Measurements from ENCODE around the gene SUPV3L1. TPM values are rescaled to one million over a fixed set of nuclear protein-coding genes. Genes with fewer than 3 reads are reported as not detected.

Gene SUPV3L1
- total and polyA plus RNA-seq, 7 donors = 33.9 to 56.4 (median 50.6) TPM

DNA sequence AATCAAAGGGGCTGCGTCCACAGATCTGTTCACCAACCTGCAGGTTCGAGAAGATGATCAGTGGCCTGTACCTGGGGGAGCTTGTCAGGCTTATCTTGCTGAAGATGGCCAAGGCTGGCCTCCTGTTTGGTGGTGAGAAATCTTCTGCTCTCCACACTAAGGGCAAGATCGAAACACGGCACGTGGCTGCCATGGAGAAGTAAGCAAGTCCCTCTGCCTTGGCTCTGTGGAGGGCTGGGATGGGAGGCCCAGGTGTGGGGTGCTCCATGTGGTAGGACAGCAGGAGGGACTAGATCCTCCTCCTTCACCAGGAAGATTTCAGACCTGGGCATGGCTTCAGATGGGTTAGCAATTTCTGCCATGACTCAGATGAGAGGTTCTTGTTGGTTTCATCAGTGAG lies 66.0 kb downstream of the SUPV3L1 start:
- intact Hi-C loops (cut with DNase I) = loop anchor here in 1 of 2 donors (5.0 kb wide), 1 partner anchor 71 kb away; no protein-coding TSS in a partner anchor

GRCh38 chr10:69246581-69247312 lies 66.7 kb downstream of the SUPV3L1 start:
- WGBS, 3 donors = 78 to 79% (median 79%) methylated on average over 14 of the region's 14 CpGs
- no peak for ATAC-seq
- Histone ChIP-seq H3K36me3 (ENCODE audit: insufficient read depth in 1 of 2, low read depth in 1 of 2) (no peaks in the 10 kb centered on the region), H3K4me3 (no peak overlapping the region), H3K27me3 (ENCODE audit: insufficient read depth in 3 of 3, low read length in 2 of 3) (no peaks in the 10 kb centered on the region), H3K4me1 (no peaks in the 10 kb centered on the region), H3K27ac (no peak overlapping the region), H3K9me3 (no peaks in the 10 kb centered on the region)
- intact Hi-C loops (cut with DNase I) = loop anchor here in 1 of 2 donors (5.0 kb wide), 1 partner anchor 71 kb away; no protein-coding TSS in a partner anchor
- DNase-seq = no peak
- TF ChIP-seq CTCF (IDR thresholded peaks at IDR 0.05) = no peak

More for the DNA sequence above, 66.0 kb downstream of the SUPV3L1 start:
- no peaks in the 10 kb centered on the region for H3K36me3 ChIP-seq (ENCODE audit: insufficient read depth in 1 of 2, low read depth in 1 of 2)
- H3K27ac ChIP-seq = no peak overlapping the region
- no peak for TF ChIP-seq CTCF (IDR thresholded peaks at IDR 0.05)
- no peak for DNase-seq
- H3K27me3 ChIP-seq (ENCODE audit: insufficient read depth in 3 of 3, low read length in 2 of 3) = no peaks in the 10 kb centered on the region
- 89 to 97% (median 94%) methylated on average over 5 of the region's 5 CpGs for WGBS, 3 donors
- no peak for ATAC-seq
- H3K9me3 ChIP-seq = no peaks in the 10 kb centered on the region
- H3K4me1 ChIP-seq = no peaks in the 10 kb centered on the region
- no peak overlapping the region for H3K4me3 ChIP-seq

DNA sequence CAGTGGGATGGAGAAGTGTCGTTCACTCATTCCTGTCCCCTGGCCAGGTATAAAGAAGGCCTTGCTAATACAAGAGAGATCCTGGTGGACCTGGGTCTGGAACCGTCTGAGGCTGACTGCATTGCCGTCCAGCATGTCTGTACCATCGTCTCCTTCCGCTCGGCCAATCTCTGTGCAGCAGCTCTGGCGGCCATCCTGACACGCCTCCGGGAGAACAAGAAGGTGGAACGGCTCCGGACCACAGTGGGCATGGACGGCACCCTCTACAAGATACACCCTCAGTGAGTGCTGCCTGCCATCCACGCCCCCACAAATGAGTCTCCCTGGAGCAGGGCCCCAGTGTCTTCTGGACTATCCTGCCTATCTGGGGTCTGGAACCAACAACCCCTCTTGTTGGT lies 67.3 kb downstream of the SUPV3L1 start:
- ATAC-seq (no peak), DNase-seq (no peak)
- H3K36me3 ChIP-seq (ENCODE audit: insufficient read depth in 1 of 2, low read depth in 1 of 2) = no peaks in the 10 kb centered on the region
- H3K9me3 ChIP-seq = no peaks in the 10 kb centered on the region
- no peak for TF ChIP-seq CTCF (IDR thresholded peaks at IDR 0.05)
- H3K4me3 ChIP-seq = no peak overlapping the region
- intact Hi-C loops (cut with DNase I) = loop anchor here in 1 of 2 donors (5.0 kb wide), 1 partner anchor 70 kb away; no protein-coding TSS in a partner anchor
- H3K27ac ChIP-seq = no peak overlapping the region
- H3K27me3 ChIP-seq (ENCODE audit: insufficient read depth in 3 of 3, low read length in 2 of 3) = no peaks in the 10 kb centered on the region
- WGBS, 3 donors = 92 to 95% (median 94%) methylated on average over 13 of the region's 13 CpGs
- no peaks in the 10 kb centered on the region for H3K4me1 ChIP-seq

- H3K4me3 ChIP-seq = no peak overlapping the region
- no peak for DNase-seq
- H3K27me3 ChIP-seq (ENCODE audit: insufficient read depth in 3 of 3, low read length in 2 of 3) = no peaks in the 10 kb centered on the region
- H3K9me3 ChIP-seq = no peaks in the 10 kb centered on the region
- H3K4me1 ChIP-seq = no peaks in the 10 kb centered on the region
- intact Hi-C loops (cut with DNase I) = loop anchor here in 1 of 2 donors (5.0 kb wide), 1 partner anchor 69 kb away; no protein-coding TSS in a partner anchor
- no peak for TF ChIP-seq CTCF (IDR thresholded peaks at IDR 0.05)
- ATAC-seq = no peak
- WGBS, 3 donors = 78 to 82% (median 82%) methylated on average over 24 of the region's 24 CpGs
- H3K27ac ChIP-seq = no peak overlapping the region
- no peaks in the 10 kb centered on the region for H3K36me3 ChIP-seq (ENCODE audit: insufficient read depth in 1 of 2, low read depth in 1 of 2)
Observed at GRCh38 chr10:69248117-69248730, 68.2 kb downstream of the SUPV3L1 start.
